ENCODE measurements around the gene C15orf61. TPM values are rescaled to one million over a fixed set of nuclear protein-coding genes. Genes with fewer than 3 reads are reported as not detected.

Gene C15orf61
- total RNA-seq: 1.7 and 2.0 TPM in 2 replicates

DNA sequence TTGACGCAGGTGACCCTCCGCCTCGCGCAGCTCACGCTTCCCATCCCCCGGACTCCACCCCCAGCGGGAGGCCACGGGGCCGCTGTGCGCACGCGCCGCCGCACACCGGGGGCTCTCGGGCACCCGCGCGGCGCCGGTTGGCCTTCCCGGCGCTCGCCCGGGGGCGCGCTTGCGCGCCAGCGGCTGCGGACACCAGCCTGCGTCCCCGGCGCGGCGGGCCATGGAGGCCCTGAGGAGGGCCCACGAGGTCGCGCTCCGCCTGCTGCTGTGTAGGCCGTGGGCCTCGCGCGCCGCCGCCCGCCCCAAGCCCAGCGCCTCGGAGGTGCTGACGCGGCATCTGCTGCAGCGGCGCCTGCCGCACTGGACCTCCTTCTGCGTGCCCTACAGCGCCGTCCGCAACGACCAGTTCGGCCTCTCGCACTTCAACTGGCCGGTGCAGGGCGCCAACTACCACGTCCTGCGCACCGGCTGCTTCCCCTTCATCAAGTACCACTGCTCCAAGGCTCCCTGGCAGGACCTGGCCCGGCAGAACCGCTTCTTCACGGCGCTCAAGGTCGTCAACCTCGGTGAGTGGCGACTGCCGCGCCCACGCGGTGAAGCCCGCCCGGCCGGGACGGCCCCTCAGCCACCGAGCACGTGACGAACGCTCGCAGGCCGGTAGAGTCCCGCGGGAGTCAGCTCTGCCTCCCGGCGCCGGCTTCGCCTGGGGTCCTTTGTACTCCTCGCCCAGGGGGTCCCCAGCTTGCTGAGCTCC lies at the start of gene C15orf61:
Gene C15orf61, plus strand, starts transcription at position 103 of the 754 bp plus-strand sequence. Its CDS starts 118 bp downstream, at position 221.

DNA sequence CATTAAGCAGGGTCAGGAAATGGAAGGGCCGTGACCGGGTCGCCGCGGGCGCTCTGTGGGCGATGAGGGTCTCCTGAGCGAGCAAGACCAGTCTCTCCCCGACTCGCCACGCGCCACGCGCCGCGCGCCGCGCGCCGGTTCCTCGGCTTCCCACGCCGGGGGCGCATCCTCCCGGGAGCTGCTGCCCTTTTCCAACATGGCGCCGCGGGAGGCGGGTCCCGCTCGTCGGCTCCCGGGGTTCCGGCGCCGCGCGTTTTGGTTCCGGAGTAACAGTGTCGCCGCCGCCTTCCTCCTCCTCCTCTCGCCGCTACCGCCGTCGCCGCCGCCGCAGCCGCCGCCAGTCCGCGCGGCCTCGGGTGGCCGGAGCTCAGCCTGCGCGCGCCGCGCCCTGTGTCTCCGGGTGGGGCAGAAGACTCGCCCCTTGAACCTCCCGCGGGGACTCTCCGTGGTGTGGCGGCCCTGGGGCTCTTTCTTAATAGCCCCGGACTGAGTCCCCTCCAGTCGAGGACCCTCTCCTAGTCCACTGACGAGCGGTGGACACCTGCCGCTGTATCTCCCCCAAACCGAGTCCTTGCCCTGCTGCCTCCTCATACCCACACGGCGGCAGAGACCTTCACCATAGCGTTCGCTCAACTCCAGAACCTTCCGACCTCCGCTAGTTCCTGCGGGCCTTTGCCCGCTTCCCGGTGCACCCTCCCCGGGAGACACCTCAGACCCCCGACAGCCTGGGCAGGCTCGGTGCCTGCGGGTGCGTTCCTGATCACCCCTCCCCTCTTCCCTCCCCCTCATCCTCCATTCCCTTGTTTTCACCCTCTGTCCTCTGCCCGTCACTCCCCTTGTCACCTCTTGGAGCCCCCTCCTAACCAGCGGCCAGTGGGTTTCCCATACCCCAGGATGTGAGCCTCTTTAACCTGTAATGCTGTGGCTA lies 21.8 kb downstream of the C15orf61 start, which contains the start of gene MAP2K5:
Gene MAP2K5, plus strand, starts transcription at position 284 of the 928 bp plus-strand sequence. Its CDS starts 633 bp downstream, at position 917.

Other genes with a start within 250 kb of the C15orf61 start
- gene MAP2K5, start 21.6 kb downstream of the C15orf61 start, total RNA-seq: 6.0 and 6.9 TPM in 2 replicates

Measured in bronchial smooth muscle cell (primary cell).